GM10266 (cell line): Measurements from ENCODE around the gene FAM234B.

Experiments used
- DNase-seq: peaks from one replicate; pipeline ENCODE4 v3.0.0; 2012; ENCODE audit errors: extremely low spot score
- CTCF ChIP-seq: IDR thresholded peaks from 2 replicates; pipeline ENCODE4 v1.5.1; 2012; ENCODE audit warnings: mild to moderate bottlenecking, low read depth; ENCODE audit not compliant: control insufficient read depth, insufficient read depth; ENCODE audit errors: missing control alignments

The FAM234B gene

GRCh38 chr12:12999271-12999958 is 44.8 kb upstream of the FAM234B start:
- no peak for DNase-seq

GRCh38 chr12:12999959-13000615 is 44.1 kb upstream of the FAM234B start, which contains the start of gene HEBP1:
Gene HEBP1 (minus strand): TSS chr12:13000265. CDS start chr12:13000114, 151 bp downstream.
- TF ChIP-seq CTCF = no peak
- DNase-seq = peak; percentile 99

More at GRCh38 chr12:12999271-12999958, 44.8 kb upstream of the FAM234B start:
- TF ChIP-seq CTCF = no peak

- no peak for TF ChIP-seq CTCF
- peak; percentile 63 for DNase-seq
Observed at GRCh38 chr12:13000616-13000924, 43.6 kb upstream of the FAM234B start.

- TF ChIP-seq CTCF = peak; percentile 34
- peak; percentile 80 for DNase-seq
Observed at GRCh38 chr12:13000925-13001774, 43.0 kb upstream of the FAM234B start.

GRCh38 chr12:13001775-13002040 is 42.5 kb upstream of the FAM234B start:
- DNase-seq = no peak
- TF ChIP-seq CTCF = no peak

- no peak for DNase-seq
- no peak for TF ChIP-seq CTCF
Observed at GRCh38 chr12:13002301-13003097, 41.7 kb upstream of the FAM234B start.
